Measurements from ENCODE around the gene ZNF771.

- TF ChIP-seq CTCF (conservative IDR thresholded peaks at IDR 0.05; ENCODE audit: low read depth in 2 of 2), result no peak
- TF ChIP-seq EZH2 (IDR thresholded peaks at IDR 0.05; ENCODE audit: low read depth, unreplicated experiment), result no peak
- TF ChIP-seq REST (IDR thresholded peaks at IDR 0.05; ENCODE audit: unreplicated experiment), result no peak
- no peak for TF ChIP-seq CREB1 (CRISPR knock-in tag; IDR thresholded peaks at IDR 0.05; ENCODE audit: low read depth)
- no peak for TF ChIP-seq POLR2AphosphoS5 (IDR thresholded peaks at IDR 0.05; ENCODE audit: low read depth)
- no peak for TF ChIP-seq EZH2phosphoT487 (IDR thresholded peaks at IDR 0.05; ENCODE audit: unreplicated experiment)
- no peak for TF ChIP-seq JUNB (IDR thresholded peaks at IDR 0.05; ENCODE audit: unreplicated experiment)
Measured at GRCh38 chr16:30366511-30366910, 40.9 kb upstream of the ZNF771 start.
